IMR-90 (cell line): ENCODE results near the gene NUP205.

Source experiments
- POLR2A ChIP-seq: IDR thresholded peaks from 2 replicates; pipeline ENCODE4 v1.6.1; 2012; ENCODE audit warnings: mild to moderate bottlenecking, low read depth, low read length
- TF ChIP-seq, protein P1 (sequence below): conservative IDR thresholded peaks from 2 replicates; pipeline ENCODE4 v1.5.1; 2012; ENCODE audit warnings: mild to moderate bottlenecking, low read depth, low read length, improper control_type of control experiment

DNA sequence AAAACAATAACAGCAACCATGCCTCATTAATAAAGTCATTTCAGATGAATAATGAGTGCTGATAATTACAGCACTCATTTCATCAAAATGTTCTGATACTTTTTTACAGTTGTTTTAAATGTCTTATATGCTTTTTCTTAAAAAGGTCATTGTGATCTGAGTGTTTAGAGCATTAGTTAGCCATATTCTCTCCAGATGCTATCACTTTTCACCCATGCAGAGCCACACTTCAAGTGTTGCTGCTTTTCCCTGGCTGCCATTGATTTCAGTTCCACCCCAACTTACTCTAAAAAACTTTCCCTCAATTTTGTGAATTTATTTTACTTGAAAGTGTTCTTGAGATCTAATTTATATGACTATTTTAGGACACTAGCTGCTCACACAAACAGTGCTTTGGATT, 41.8 kb downstream of the NUP205 start:
- TF ChIP-seq, protein P1, sequence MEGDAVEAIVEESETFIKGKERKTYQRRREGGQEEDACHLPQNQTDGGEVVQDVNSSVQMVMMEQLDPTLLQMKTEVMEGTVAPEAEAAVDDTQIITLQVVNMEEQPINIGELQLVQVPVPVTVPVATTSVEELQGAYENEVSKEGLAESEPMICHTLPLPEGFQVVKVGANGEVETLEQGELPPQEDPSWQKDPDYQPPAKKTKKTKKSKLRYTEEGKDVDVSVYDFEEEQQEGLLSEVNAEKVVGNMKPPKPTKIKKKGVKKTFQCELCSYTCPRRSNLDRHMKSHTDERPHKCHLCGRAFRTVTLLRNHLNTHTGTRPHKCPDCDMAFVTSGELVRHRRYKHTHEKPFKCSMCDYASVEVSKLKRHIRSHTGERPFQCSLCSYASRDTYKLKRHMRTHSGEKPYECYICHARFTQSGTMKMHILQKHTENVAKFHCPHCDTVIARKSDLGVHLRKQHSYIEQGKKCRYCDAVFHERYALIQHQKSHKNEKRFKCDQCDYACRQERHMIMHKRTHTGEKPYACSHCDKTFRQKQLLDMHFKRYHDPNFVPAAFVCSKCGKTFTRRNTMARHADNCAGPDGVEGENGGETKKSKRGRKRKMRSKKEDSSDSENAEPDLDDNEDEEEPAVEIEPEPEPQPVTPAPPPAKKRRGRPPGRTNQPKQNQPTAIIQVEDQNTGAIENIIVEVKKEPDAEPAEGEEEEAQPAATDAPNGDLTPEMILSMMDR = no peak
- TF ChIP-seq POLR2A = no peak
